DOHH2 (cell line): ENCODE measurements around the gene TMEM229B.

ENCODE experiments used
- H3F3A ChIP-seq: fragments of 200-600 bp; sonication (generic), shearing (Covaris generic); 2 replicates; pipeline ENCODE4 v1.6.0; 2016; ENCODE audit warnings: antibody characterized with exemption, mild to moderate bottlenecking; ENCODE audit not compliant: control insufficient read depth, insufficient read depth
- H3K27ac ChIP-seq: fragments of 200-600 bp; sonication (generic); 2 replicates; pipeline ENCODE4 v1.5.1; 2014; ENCODE audit warnings: low read depth, mild to moderate bottlenecking, low read length, moderate library complexity
- H3K27me3 ChIP-seq: fragments of 200-600 bp; sonication (generic); 2 replicates; pipeline ENCODE4 v1.6.1; 2014; ENCODE audit warnings: mild to moderate bottlenecking, low read length, mixed read lengths; ENCODE audit not compliant: control insufficient read depth
- H3K36me3 ChIP-seq: fragments of 200-600 bp; sonication (generic); 2 replicates; pipeline ENCODE4 v1.6.1; 2014; ENCODE audit warnings: mild to moderate bottlenecking, low read length, moderate library complexity, mixed read lengths; ENCODE audit not compliant: control insufficient read depth
- H3K4me1 ChIP-seq: fragments of 200-600 bp; sonication (generic); 2 replicates; pipeline ENCODE4 v1.6.1; 2014; ENCODE audit warnings: mild to moderate bottlenecking, low read length, mixed read lengths; ENCODE audit not compliant: control insufficient read depth
- H3K4me2 ChIP-seq: fragments of 200-600 bp; sonication (generic); 2 replicates; pipeline ENCODE4 v1.6.0; 2014; ENCODE audit warnings: mild to moderate bottlenecking, low read length, moderate library complexity
- H3K4me3 ChIP-seq: fragments of 200-600 bp; sonication (generic); 2 replicates; pipeline ENCODE4 v1.5.1; 2014; ENCODE audit warnings: mild to moderate bottlenecking, low read length, mixed read lengths
- H3K79me2 ChIP-seq: fragments of 200-600 bp; sonication (generic); 2 replicates; pipeline ENCODE4 v1.6.1; 2014; ENCODE audit warnings: mild to moderate bottlenecking, low read length, mixed read lengths; ENCODE audit not compliant: control insufficient read depth
- H3K9me2 ChIP-seq: fragments of 200-600 bp; sonication (generic); replicated peaks from 2 replicates; pipeline ENCODE4 v1.6.1; 2014; ENCODE audit warnings: mild to moderate bottlenecking, low read length, mixed read lengths; ENCODE audit not compliant: control insufficient read depth
- H3K9me3 ChIP-seq: fragments of 200-600 bp; sonication (generic); 2 replicates; pipeline ENCODE4 v1.6.1; 2014; ENCODE audit warnings: antibody characterized with exemption, low read length, mixed read lengths; ENCODE audit not compliant: control insufficient read depth, insufficient read depth
- H4K20me1 ChIP-seq: fragments of 200-600 bp; sonication (generic); 2 replicates; pipeline ENCODE4 v1.6.0; 2014; ENCODE audit warnings: low read depth, mild to moderate bottlenecking, antibody characterized with exemption, low read length, moderate library complexity; ENCODE audit not compliant: control insufficient read depth, insufficient read depth
- EZH2phosphoT487 ChIP-seq: fragments of 200-600 bp; sonication (generic); IDR thresholded peaks from 2 replicates; pipeline ENCODE4 v1.6.1; 2017; ENCODE audit warnings: borderline replicate concordance, mild to moderate bottlenecking, antibody characterized with exemption, low read length, moderate library complexity, mixed read lengths
- TF ChIP-seq, protein P1 (sequence below): fragments of 200-600 bp; sonication (generic); IDR thresholded peaks from one replicate; pipeline ENCODE4 v1.5.1; 2014; ENCODE audit warnings: antibody characterized with exemption, mild to moderate bottlenecking, low read depth, low read length; ENCODE audit not compliant: poor library complexity, severe bottlenecking

Gene TMEM229B

DNA sequence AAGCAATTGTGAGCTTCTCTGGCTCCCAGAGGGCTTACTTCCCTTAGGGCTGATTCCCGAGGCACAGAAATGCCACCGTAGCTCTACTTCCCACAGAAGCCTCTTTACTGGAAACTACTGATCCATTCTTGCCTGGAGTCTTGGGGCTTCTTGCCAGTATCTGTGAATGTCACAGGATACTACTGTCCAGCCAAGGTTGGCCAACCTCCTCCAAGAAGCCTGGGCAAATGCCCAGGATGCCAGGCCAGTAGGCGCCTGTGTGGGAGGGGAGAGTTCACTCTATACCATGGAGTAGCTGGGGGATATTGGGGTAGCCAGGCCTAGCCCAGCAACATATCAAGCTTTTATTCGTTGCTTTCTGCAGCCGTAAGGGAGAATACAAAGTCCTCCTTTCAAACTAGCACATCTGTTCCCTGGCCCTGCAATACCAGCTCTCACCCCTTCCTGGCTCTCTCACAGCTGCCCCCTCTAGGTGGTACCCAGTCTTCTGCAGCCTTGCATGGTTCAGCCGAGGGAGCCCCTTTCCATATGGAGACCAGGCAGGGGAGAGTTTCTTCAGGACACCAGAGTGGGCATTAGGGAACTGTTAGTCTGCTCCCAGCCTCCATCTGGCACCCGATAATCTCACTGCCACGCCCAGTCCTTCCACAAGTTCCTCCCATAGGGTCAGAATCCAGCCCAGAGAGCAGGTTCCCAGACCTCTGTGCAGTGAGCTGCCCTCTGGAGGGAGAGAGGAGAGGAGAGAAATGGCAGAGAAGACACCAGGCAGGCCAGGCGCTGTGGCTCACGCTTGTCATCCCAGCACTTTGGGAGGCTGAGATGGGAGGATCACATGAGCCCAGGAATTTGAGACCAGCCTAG, 52.3 kb downstream of the TMEM229B start:
- no peaks in the 10 kb centered on the region for H3K9me3 ChIP-seq
- no peaks in the 10 kb centered on the region for H3K4me1 ChIP-seq
- TF ChIP-seq, protein P1, sequence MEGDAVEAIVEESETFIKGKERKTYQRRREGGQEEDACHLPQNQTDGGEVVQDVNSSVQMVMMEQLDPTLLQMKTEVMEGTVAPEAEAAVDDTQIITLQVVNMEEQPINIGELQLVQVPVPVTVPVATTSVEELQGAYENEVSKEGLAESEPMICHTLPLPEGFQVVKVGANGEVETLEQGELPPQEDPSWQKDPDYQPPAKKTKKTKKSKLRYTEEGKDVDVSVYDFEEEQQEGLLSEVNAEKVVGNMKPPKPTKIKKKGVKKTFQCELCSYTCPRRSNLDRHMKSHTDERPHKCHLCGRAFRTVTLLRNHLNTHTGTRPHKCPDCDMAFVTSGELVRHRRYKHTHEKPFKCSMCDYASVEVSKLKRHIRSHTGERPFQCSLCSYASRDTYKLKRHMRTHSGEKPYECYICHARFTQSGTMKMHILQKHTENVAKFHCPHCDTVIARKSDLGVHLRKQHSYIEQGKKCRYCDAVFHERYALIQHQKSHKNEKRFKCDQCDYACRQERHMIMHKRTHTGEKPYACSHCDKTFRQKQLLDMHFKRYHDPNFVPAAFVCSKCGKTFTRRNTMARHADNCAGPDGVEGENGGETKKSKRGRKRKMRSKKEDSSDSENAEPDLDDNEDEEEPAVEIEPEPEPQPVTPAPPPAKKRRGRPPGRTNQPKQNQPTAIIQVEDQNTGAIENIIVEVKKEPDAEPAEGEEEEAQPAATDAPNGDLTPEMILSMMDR = no peak
- no peak for TF ChIP-seq EZH2phosphoT487
- peaks cover 27% of the 10 kb centered on the region for H3K27me3 ChIP-seq
- no peaks in the 10 kb centered on the region for H3K9me2 ChIP-seq
- no peaks in the 10 kb centered on the region for H4K20me1 ChIP-seq
- no peak overlapping the region for H3K4me2 ChIP-seq
- H3K27ac ChIP-seq = no peak overlapping the region
- no peak overlapping the region for H3K4me3 ChIP-seq
- no peaks in the 10 kb centered on the region for H3F3A ChIP-seq
- H3K79me2 ChIP-seq = no peaks in the 10 kb centered on the region
- no peaks in the 10 kb centered on the region for H3K36me3 ChIP-seq

DNA sequence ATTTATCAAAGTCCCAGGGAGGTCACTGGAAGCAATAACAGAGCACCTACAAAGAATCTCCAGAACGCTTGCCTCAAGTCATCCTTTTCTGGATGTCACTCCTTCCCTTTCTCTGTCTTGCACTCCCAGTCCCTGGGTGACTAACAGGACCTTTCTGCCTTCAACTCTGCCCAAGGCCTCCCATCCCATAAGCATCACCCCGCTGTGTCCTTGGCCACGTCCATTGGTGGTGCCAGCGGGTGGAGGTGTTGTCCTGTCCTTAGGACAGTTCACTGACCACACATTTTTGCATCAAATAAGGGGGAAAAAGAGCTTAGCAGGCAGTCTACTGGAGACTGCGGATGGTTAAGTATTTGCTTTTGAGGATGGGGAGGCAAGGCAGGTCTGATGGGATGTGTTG, 52.9 kb downstream of the TMEM229B start:
- Histone ChIP-seq H3K4me1 (no peaks in the 10 kb centered on the region), H3K9me2 (no peaks in the 10 kb centered on the region), H3K9me3 (no peaks in the 10 kb centered on the region), H3K4me2 (no peak overlapping the region), H4K20me1 (no peaks in the 10 kb centered on the region), H3K79me2 (no peaks in the 10 kb centered on the region), H3F3A (no peaks in the 10 kb centered on the region), H3K27me3 (peaks cover 27% of the 10 kb centered on the region), H3K27ac (no peak overlapping the region), H3K4me3 (no peak overlapping the region), H3K36me3 (no peaks in the 10 kb centered on the region)
- TF ChIP-seq, protein P1 = no peak
- no peak for TF ChIP-seq EZH2phosphoT487

- Histone ChIP-seq H3K4me2 (no peak overlapping the region), H3F3A (no peaks in the 10 kb centered on the region), H3K27me3 (peaks cover 27% of the 10 kb centered on the region), H3K9me2 (no peaks in the 10 kb centered on the region), H3K36me3 (no peaks in the 10 kb centered on the region), H3K4me1 (no peaks in the 10 kb centered on the region), H3K27ac (no peak overlapping the region), H3K79me2 (no peaks in the 10 kb centered on the region), H3K4me3 (no peak overlapping the region), H4K20me1 (no peaks in the 10 kb centered on the region), H3K9me3 (no peaks in the 10 kb centered on the region)
- no peak for TF ChIP-seq EZH2phosphoT487
- TF ChIP-seq, protein P1 = no peak
These were observed 56.4 kb downstream of the TMEM229B start for GRCh38 chr14:67432050-67432564.
